ENCODE data around the gene CCR5.

The CCR5 gene

GRCh38 chr3:46409739-46410489 lies 39.2 kb downstream of the CCR5 start:
- no peak for DNase-seq

GRCh38 chr3:46410669-46411068 lies 39.9 kb downstream of the CCR5 start:
- no peak for DNase-seq

- no peak for DNase-seq
Measured at GRCh38 chr3:46411271-46411670, 40.5 kb downstream of the CCR5 start.

- DNase-seq, result no peak
Measured at GRCh38 chr3:46412786-46413298, 42.1 kb downstream of the CCR5 start.

GRCh38 chr3:46413951-46414350 lies 43.2 kb downstream of the CCR5 start:
- DNase-seq, result no peak

GRCh38 chr3:46414739-46415138 lies 44.0 kb downstream of the CCR5 start:
- DNase-seq, result no peak

- DNase-seq, result peak; percentile 85
Measured at GRCh38 chr3:46416125-46416810, 45.5 kb downstream of the CCR5 start.

- peak; percentile 67 for DNase-seq
Measured at GRCh38 chr3:46416811-46417510, 46.2 kb downstream of the CCR5 start.

- no peak for DNase-seq
Measured at GRCh38 chr3:46417841-46418611, 47.3 kb downstream of the CCR5 start.

GRCh38 chr3:46419816-46420215 lies 49.1 kb downstream of the CCR5 start:
- no peak for DNase-seq

- no peak for DNase-seq
Measured at GRCh38 chr3:46420931-46421330, 50.2 kb downstream of the CCR5 start.

GRCh38 chr3:46422617-46423016 lies 51.9 kb downstream of the CCR5 start:
- peak; percentile 62 for DNase-seq

- peak; percentile 46 for DNase-seq
Measured at GRCh38 chr3:46423588-46423987, 52.8 kb downstream of the CCR5 start.
